ENCODE results near the gene KCNK16. TPM values are rescaled to one million over a fixed set of nuclear protein-coding genes. Genes with fewer than 3 reads are reported as not detected.

Gene KCNK16
- total RNA-seq, 4 donors from 2014 or later: not detected

DNA sequence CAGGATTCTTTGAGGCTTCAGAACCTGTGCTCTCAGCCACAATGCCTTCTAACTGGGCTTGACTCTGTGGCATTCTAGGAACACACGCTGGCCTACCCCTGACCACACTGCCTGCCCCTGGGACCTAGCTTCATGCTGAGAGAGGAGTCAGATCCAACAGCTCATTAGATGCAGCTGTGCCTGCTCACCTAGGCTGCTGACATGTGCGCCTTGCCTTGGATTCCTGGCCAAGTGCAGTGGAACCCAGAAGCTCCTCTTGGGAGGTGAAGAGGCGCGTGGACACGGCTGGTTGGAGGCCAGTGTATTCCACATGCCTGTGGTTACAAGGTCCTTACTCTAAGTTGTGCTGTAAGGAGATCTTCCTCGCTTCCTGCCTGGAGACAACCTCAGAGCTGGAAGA is 24.7 kb upstream of the KCNK16 start:
- Histone ChIP-seq H3K27me3 (no peaks in the 10 kb centered on the region), H3K4me1 (peaks cover 0 to 11% (median 0%) of the 10 kb centered on the region in 4 donors), H3K36me3 (no peaks in the 10 kb centered on the region), H3K9me3 (no peaks in the 10 kb centered on the region), H3K27ac (no peak overlapping the region), H3K4me3 (no peak overlapping the region)
- no peak for TF ChIP-seq EP300 (IDR thresholded peaks at IDR 0.05)
- no peak for TF ChIP-seq POLR2A (IDR thresholded peaks at IDR 0.05)
- TF ChIP-seq, protein P1, sequence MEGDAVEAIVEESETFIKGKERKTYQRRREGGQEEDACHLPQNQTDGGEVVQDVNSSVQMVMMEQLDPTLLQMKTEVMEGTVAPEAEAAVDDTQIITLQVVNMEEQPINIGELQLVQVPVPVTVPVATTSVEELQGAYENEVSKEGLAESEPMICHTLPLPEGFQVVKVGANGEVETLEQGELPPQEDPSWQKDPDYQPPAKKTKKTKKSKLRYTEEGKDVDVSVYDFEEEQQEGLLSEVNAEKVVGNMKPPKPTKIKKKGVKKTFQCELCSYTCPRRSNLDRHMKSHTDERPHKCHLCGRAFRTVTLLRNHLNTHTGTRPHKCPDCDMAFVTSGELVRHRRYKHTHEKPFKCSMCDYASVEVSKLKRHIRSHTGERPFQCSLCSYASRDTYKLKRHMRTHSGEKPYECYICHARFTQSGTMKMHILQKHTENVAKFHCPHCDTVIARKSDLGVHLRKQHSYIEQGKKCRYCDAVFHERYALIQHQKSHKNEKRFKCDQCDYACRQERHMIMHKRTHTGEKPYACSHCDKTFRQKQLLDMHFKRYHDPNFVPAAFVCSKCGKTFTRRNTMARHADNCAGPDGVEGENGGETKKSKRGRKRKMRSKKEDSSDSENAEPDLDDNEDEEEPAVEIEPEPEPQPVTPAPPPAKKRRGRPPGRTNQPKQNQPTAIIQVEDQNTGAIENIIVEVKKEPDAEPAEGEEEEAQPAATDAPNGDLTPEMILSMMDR (IDR thresholded peaks at IDR 0.05): no peak
- no peak for DNase-seq (ENCODE audit: low spot score in 2 of 2)
- 77 to 88% methylated on average over 6 of the region's 6 CpGs for WGBS, 2 donors

DNA sequence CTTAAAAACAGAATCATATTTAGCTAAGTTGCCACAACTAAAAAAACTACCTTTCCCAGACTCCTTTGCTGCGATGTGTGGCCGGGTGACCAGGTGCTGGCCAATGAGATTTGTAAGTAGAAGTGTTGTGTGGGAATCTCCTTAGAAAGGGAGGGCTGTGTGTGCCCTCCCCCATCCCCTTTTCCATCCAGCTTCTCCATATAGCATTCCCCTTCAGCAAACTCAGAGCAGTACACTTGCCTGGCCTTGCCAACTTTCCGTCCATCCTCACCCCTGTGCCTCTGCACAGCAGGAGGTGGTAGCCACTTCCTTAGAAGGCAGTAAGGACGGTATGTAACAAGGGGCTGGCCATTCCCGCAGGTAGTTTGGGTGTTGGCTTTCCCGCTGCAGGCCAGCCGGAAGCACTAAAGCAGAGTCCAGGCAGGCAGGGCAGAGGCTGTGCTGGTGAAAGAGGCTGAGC is 22.3 kb upstream of the KCNK16 start:
- DNase-seq (ENCODE audit: low spot score in 2 of 2): no peak
- Histone ChIP-seq H3K27ac (no peak overlapping the region), H3K36me3 (no peaks in the 10 kb centered on the region), H3K4me1 (peaks cover 0 to 19% (median 0%) of the 10 kb centered on the region in 4 donors), H3K27me3 (no peaks in the 10 kb centered on the region), H3K4me3 (no peak overlapping the region), H3K9me3 (no peaks in the 10 kb centered on the region)
- WGBS, 2 donors: 69 to 73% methylated on average over 5 to 7 of the region's 7 CpGs
- TF ChIP-seq POLR2A (IDR thresholded peaks at IDR 0.05): no peak
- TF ChIP-seq, protein P1 (IDR thresholded peaks at IDR 0.05): no peak
- no peak for TF ChIP-seq EP300 (IDR thresholded peaks at IDR 0.05)

DNA sequence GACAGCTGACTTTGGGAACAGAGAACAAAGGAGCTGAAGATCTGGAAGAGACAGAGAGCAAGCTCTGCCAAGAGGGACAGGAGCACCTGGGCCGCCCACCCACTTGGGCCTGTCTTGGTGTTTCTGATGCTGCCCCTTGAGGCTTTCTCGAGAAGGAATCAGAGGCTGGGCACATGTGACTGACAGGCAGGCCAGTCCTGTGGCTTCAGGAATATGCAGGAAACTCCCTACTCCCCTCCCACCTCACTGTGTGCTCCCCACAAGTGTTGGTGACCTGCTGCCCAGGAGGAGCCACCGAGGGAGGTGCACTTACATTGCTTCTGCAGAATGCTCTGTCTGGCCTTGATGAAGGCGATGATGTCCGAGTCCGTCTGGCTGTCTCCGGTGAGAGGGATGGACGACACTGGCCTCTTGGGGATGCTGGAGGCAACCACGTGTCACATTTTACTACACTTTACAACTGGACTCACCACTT is 20.9 kb upstream of the KCNK16 start:
- Histone ChIP-seq H3K4me1 (peaks cover 0 to 23% (median 0%) of the 10 kb centered on the region in 4 donors), H3K27ac (no peak overlapping the region), H3K9me3 (no peaks in the 10 kb centered on the region), H3K36me3 (no peaks in the 10 kb centered on the region), H3K27me3 (no peaks in the 10 kb centered on the region), H3K4me3 (no peak overlapping the region)
- WGBS, 2 donors: 75 to 81% methylated on average over 9 of the region's 9 CpGs
- TF ChIP-seq EP300 (IDR thresholded peaks at IDR 0.05) (no peak), POLR2A (IDR thresholded peaks at IDR 0.05) (no peak)
- TF ChIP-seq, protein P1 (IDR thresholded peaks at IDR 0.05): no peak
- no peak for DNase-seq (ENCODE audit: low spot score in 2 of 2)

DNA sequence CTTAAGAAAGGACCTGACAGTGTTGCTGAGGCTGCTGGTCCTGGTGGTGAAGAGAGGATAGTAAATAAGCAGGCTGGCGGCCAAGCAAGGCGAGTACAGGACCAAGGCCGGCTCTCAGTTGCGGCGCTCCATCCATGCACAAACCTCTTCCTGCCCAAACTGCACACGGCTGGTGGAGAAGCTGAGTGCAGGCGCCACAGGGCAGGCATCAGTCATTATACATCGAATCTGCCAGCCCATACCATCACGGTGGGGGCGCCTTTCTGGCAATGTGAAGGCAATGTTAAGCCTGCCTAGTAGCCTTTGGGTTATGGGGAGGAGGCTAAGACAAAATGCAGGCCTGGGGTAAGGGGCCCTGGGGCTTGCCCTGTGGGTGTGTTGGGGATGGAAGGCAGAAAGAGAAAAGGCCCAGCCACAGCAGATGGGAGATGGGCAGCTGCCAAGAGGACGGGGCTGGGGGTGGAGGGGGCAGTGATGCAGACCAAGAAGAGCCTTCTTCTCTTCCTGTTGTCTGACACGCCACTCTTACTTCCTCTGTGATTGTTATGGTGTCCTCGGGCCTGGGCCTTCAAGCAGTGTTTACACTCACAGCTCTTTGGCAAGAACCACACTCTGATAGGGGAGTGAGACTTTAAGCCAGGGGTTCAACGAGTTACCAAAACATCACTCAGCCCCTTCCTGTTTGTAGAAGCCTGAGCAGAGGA is 20.3 kb upstream of the KCNK16 start:
- H3K36me3 ChIP-seq: no peaks in the 10 kb centered on the region
- no peak for TF ChIP-seq POLR2A (IDR thresholded peaks at IDR 0.05)
- TF ChIP-seq, protein P1 (IDR thresholded peaks at IDR 0.05): no peak
- TF ChIP-seq EP300 (IDR thresholded peaks at IDR 0.05): no peak
- peaks cover 0 to 23% (median 0%) of the 10 kb centered on the region in 4 donors for H3K4me1 ChIP-seq
- WGBS, 2 donors: 58 to 66% methylated on average over 14 of the region's 14 CpGs
- no peaks in the 10 kb centered on the region for H3K9me3 ChIP-seq
- DNase-seq (ENCODE audit: low spot score in 2 of 2): no peak
- no peaks in the 10 kb centered on the region for H3K27me3 ChIP-seq
- H3K4me3 ChIP-seq: no peak overlapping the region
- no peak overlapping the region for H3K27ac ChIP-seq

DNA sequence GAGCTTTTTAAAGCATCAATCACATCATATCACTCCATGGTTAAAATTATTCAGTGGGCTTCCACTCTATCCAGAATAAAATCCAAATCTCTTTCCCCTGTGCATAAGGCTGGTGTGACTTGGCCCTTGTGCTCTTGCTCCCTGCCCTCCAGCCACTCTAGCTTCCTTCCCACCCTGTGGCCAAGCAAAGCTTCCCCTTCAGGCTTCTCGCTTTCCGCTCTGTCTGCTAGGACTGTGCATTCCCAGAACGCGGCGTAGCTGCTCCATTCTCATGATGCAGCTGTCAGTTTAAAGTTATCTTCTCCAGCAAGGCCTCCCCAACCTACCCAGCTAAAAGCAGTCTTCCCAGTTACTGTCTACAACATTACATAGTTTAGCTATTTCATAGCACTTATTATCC is 19.4 kb upstream of the KCNK16 start:
- peaks cover 0 to 23% (median 0%) of the 10 kb centered on the region in 4 donors for H3K4me1 ChIP-seq
- no peaks in the 10 kb centered on the region for H3K27me3 ChIP-seq

More for the DNA sequence above, 19.4 kb upstream of the KCNK16 start:
- Histone ChIP-seq H3K36me3 (no peaks in the 10 kb centered on the region), H3K4me3 (no peak overlapping the region), H3K27ac (no peak overlapping the region), H3K9me3 (no peaks in the 10 kb centered on the region)
- 88 to 90% methylated on average over 5 of the region's 5 CpGs for WGBS, 2 donors
- TF ChIP-seq POLR2A (IDR thresholded peaks at IDR 0.05) (no peak), EP300 (IDR thresholded peaks at IDR 0.05) (no peak)
- TF ChIP-seq, protein P1 (IDR thresholded peaks at IDR 0.05): no peak
- no peak for DNase-seq (ENCODE audit: low spot score in 2 of 2)
